IMR-90 (cell line): ENCODE data around the gene EPHX1. TPM values are rescaled to one million over a fixed set of nuclear protein-coding genes. Genes with fewer than 3 reads are reported as not detected.

Source experiments
- ATAC-seq: fragments of 200-7000 bp; cut with Tn5 transposase; 2 replicates; pipeline ENCODE4 v1.9.1; 2020; ENCODE audit warnings: low read depth, mild to moderate bottlenecking, moderate library complexity
- BruUV-seq: library from RNA; stranded (reverse); fragments of 400-500 nt; replicated peaks from 2 replicates; lab custom pipeline; 2021; lab: Mats Ljungman, UMichigan
- CTCF ChIA-PET: fragments of 300-600 bp; formaldehyde crosslinking; extraction: SDS; loops from one replicate; lab custom pipeline; 2021; ENCODE audit warnings: antibody characterized with exemption; lab: Yijun Ruan, JAX
- POLR2A ChIA-PET: fragments of 300-600 bp; sonication (Branson Sonifier 250); formaldehyde crosslinking; loops from one replicate; lab custom pipeline; 2022; ENCODE audit warnings: antibody characterized with exemption; ENCODE audit not compliant: unreplicated experiment; lab: Charles Lee
- DNase-seq: peaks from one replicate; pipeline ENCODE4 v3.0.0; 2013
- H2AFZ ChIP-seq: replicated peaks from 2 replicates; pipeline ENCODE3; 2013; ENCODE audit warnings: low read length, mild to moderate bottlenecking; ENCODE audit not compliant: poor library complexity
- H2AK5ac ChIP-seq: 2 replicates; pipeline ENCODE4 v1.6.1; 2013; ENCODE audit warnings: low read depth, low read length, inconsistent platforms
- H2AK9ac ChIP-seq: replicated peaks from 2 replicates; pipeline ENCODE3; 2013; ENCODE audit warnings: mild to moderate bottlenecking, low read depth, low read length, moderate library complexity; ENCODE audit not compliant: poor library complexity
- H2BK120ac ChIP-seq: 2 replicates; pipeline ENCODE4 v1.6.1; 2013; ENCODE audit warnings: low read depth, low read length, inconsistent platforms
- H2BK15ac ChIP-seq: 3 replicates; pipeline ENCODE4 v1.6.1; 2013; ENCODE audit warnings: low read depth, low read length, inconsistent platforms
- H2BK20ac ChIP-seq: 2 replicates; pipeline ENCODE4 v1.6.1; 2013; ENCODE audit warnings: low read depth, mild to moderate bottlenecking, inconsistent platforms, low read length, moderate library complexity
- H2BK5ac ChIP-seq: 2 replicates; pipeline ENCODE4 v1.6.1; 2013; ENCODE audit warnings: mild to moderate bottlenecking, low read depth, low read length, inconsistent platforms; ENCODE audit not compliant: poor library complexity, severe bottlenecking
- H3K14ac ChIP-seq: replicated peaks from 2 replicates; pipeline ENCODE4 v1.6.1; 2013; ENCODE audit warnings: low read depth, low read length, inconsistent platforms
- H3K18ac ChIP-seq: 2 replicates; pipeline ENCODE4 v1.6.1; 2013; ENCODE audit warnings: low read depth, low read length, control low read depth
- H3K23ac ChIP-seq: 2 replicates; pipeline ENCODE4 v1.6.1; 2013; ENCODE audit warnings: low read depth, low read length, inconsistent platforms
- H3K27ac ChIP-seq: 2 replicates; pipeline ENCODE4 v1.5.1; 2013; ENCODE audit warnings: mild to moderate bottlenecking, control low read depth, low read length; ENCODE audit not compliant: insufficient read depth
- H3K27me3 ChIP-seq: 2 replicates; pipeline ENCODE4 v1.6.1; 2013; ENCODE audit warnings: low read length; ENCODE audit not compliant: control insufficient read depth, insufficient read depth
- H3K36me3 ChIP-seq: 2 replicates; pipeline ENCODE4 v1.6.1; 2013; ENCODE audit warnings: low read length, mixed read lengths; ENCODE audit not compliant: control insufficient read depth, insufficient read depth
- H3K4ac ChIP-seq: 2 replicates; pipeline ENCODE4 v1.6.1; 2013; ENCODE audit warnings: low read depth, low read length, inconsistent platforms
- H3K4me1 ChIP-seq: 2 replicates; pipeline ENCODE4 v1.6.1; 2013; ENCODE audit warnings: low read length, mixed read lengths; ENCODE audit not compliant: control insufficient read depth, insufficient read depth
- H3K4me2 ChIP-seq: 2 replicates; pipeline ENCODE4 v1.6.1; 2013; ENCODE audit warnings: low read depth, mild to moderate bottlenecking, control low read depth, low read length, moderate library complexity
- H3K4me3 ChIP-seq: 2 replicates; pipeline ENCODE4 v1.5.1; 2013; ENCODE audit warnings: low read depth, mild to moderate bottlenecking, control low read depth, low read length, moderate library complexity; ENCODE audit not compliant: insufficient read depth
- H3K56ac ChIP-seq: 2 replicates; pipeline ENCODE4 v1.6.1; 2013; ENCODE audit warnings: low read length, inconsistent platforms; ENCODE audit not compliant: insufficient read depth; ENCODE audit errors: extremely low read depth
- H3K79me1 ChIP-seq, 2 experiments: 2 replicates each; pipeline ENCODE4 v1.6.1; 2013; ENCODE audit warnings: low read length in 2 of 2, inconsistent platforms in 1 of 2, low read depth in 1 of 2
- H3K9ac ChIP-seq: 2 replicates; pipeline ENCODE4 v1.6.1; 2013; ENCODE audit warnings: low read depth, low read length, control low read depth
- H3K9me1 ChIP-seq: 2 replicates; pipeline ENCODE4 v1.6.1; 2013; ENCODE audit warnings: low read length, inconsistent platforms; ENCODE audit not compliant: insufficient read depth
- H3K9me3 ChIP-seq: 2 replicates; pipeline ENCODE4 v1.6.1; 2013; ENCODE audit warnings: low read length; ENCODE audit not compliant: control insufficient read depth, insufficient read depth
- H4K20me1 ChIP-seq: 2 replicates; pipeline ENCODE4 v1.6.1; 2013; ENCODE audit warnings: low read length, inconsistent platforms; ENCODE audit not compliant: insufficient read depth
- H4K5ac ChIP-seq: 2 replicates; pipeline ENCODE4 v1.6.1; 2013; ENCODE audit warnings: mild to moderate bottlenecking, low read depth, low read length, control low read depth
- H4K8ac ChIP-seq, 2 experiments: 2 replicates each; pipeline ENCODE4 v1.6.1; 2013; ENCODE audit warnings: low read depth in 2 of 2, low read length in 2 of 2, control low read depth in 1 of 2, inconsistent platforms in 1 of 2
- H4K91ac ChIP-seq: 2 replicates; pipeline ENCODE4 v1.6.1; 2013; ENCODE audit warnings: low read depth, low read length, inconsistent platforms; ENCODE audit not compliant: insufficient read depth
- BHLHE40 ChIP-seq: fragments of 150-350 bp; IDR thresholded peaks from 2 replicates; pipeline ENCODE4 v1.6.1; 2016; ENCODE audit warnings: mild to moderate bottlenecking, low read depth, low read length
- CEBPB ChIP-seq: IDR thresholded peaks from 2 replicates; pipeline ENCODE4 v1.6.1; 2012; ENCODE audit warnings: low read depth, low read length, improper control_type of control experiment
- CHD1 ChIP-seq: IDR thresholded peaks from 2 replicates; pipeline ENCODE4 v1.6.1; 2012; ENCODE audit warnings: low read depth, low read length, improper control_type of control experiment
- FOS ChIP-seq: fragments of 150-350 bp; IDR thresholded peaks from 2 replicates; pipeline ENCODE4 v1.6.1; 2016; ENCODE audit warnings: low read depth, low read length
- MAFK ChIP-seq: IDR thresholded peaks from 2 replicates; pipeline ENCODE4 v1.6.1; 2012; ENCODE audit warnings: low read depth, low read length, improper control_type of control experiment
- MXI1 ChIP-seq: IDR thresholded peaks from 2 replicates; pipeline ENCODE4 v1.6.1; 2012; ENCODE audit warnings: low read depth, mild to moderate bottlenecking, low read length, moderate library complexity, borderline replicate concordance
- NFE2L2 ChIP-seq: fragments of 150-350 bp; IDR thresholded peaks from 2 replicates; pipeline ENCODE4 v1.6.1; 2016; ENCODE audit warnings: low read depth, mild to moderate bottlenecking, low read length
- POLR2A ChIP-seq: IDR thresholded peaks from 2 replicates; pipeline ENCODE4 v1.6.1; 2012; ENCODE audit warnings: mild to moderate bottlenecking, low read depth, low read length
- RAD21 ChIP-seq: IDR thresholded peaks from 2 replicates; pipeline ENCODE4 v1.6.1; 2012; ENCODE audit warnings: low read length, improper control_type of control experiment
- RCOR1 ChIP-seq: IDR thresholded peaks from 2 replicates; pipeline ENCODE4 v1.6.1; 2012; ENCODE audit warnings: mild to moderate bottlenecking, low read length, improper control_type of control experiment; ENCODE audit not compliant: insufficient replicate concordance
- RFX5 ChIP-seq: IDR thresholded peaks from 2 replicates; pipeline ENCODE4 v1.8.0; 2012; ENCODE audit warnings: low read depth, mild to moderate bottlenecking, low read length, moderate library complexity
- SMC3 ChIP-seq: fragments of 150-350 bp; IDR thresholded peaks from 2 replicates; pipeline ENCODE4 v1.6.1; 2016; ENCODE audit warnings: low read depth, mild to moderate bottlenecking, antibody characterized with exemption, low read length, moderate library complexity
- WGBS, 2 experiments: methylation state at CpG; one replicate each; pipeline versions ENCODE4 v1.1.5 to v1.1.7; 2013; ENCODE audit warnings: missing lambda C conversion rate in 2 of 2; ENCODE audit not compliant: insufficient read length in 1 of 2; ENCODE audit errors: extremely low coverage in 2 of 2; 5-methylcytosine and 5-hydroxymethylcytosine counted together
- dilution Hi-C: fragments of 300-500 bp; cut with HindIII; formaldehyde crosslinking; loops from one replicate; pipeline ENCODE4 v1.14.3; 2018; ENCODE audit warnings: low sequenced_read_pairs; ENCODE audit not compliant: unreplicated experiment
- in situ Hi-C: fragments of 300-500 bp; cut with MboI; formaldehyde crosslinking; loops from 3 replicates; pipeline ENCODE4 v1.14.3; 2019; ENCODE audit warnings: low sequenced_read_pairs, inconsistent platforms, mixed read lengths
- intact Hi-C: fragments of 100-400 bp; cut with micrococcal nuclease; formaldehyde crosslinking; loops from 2 replicates; pipeline ENCODE4 v1.10.0; 2022
- polyA plus RNA-seq, 3 experiments: library from polyadenylated mRNA; depleted of rRNA; stranded (reverse); fragments of >200 nt; gene quantifications; 2 replicates each; pipeline ENCODE4 v1.2.3, GENCODE V29; 2012; ENCODE audit warnings: low replicate concordance in 1 of 3
- total RNA-seq: library from RNA; depleted of rRNA; stranded (reverse); fragments of >200 nt; gene quantifications from 2 replicates; pipeline ENCODE4 v1.2.3, GENCODE V29; 2012
- TF ChIP-seq, protein P1 (sequence below): fragments of 150-350 bp; IDR thresholded peaks from 2 replicates; pipeline ENCODE4 v1.6.1; 2016; ENCODE audit warnings: low read depth, mild to moderate bottlenecking, low read length, moderate library complexity, borderline replicate concordance
- TF ChIP-seq, protein P2 (sequence below): conservative IDR thresholded peaks from 2 replicates; pipeline ENCODE4 v1.5.1; 2012; ENCODE audit warnings: mild to moderate bottlenecking, low read depth, low read length, improper control_type of control experiment
- TF ChIP-seq, protein P3 (sequence below): fragments of 150-350 bp; IDR thresholded peaks from 2 replicates; pipeline ENCODE4 v1.6.1; 2017; ENCODE audit warnings: mild to moderate bottlenecking, antibody characterized with exemption, low read length, low read depth

The EPHX1 gene
- total and polyA plus RNA-seq, 2 of the 4 experiments (the other 2 are of a cell fraction): 20.3 to 46.3 TPM

DNA sequence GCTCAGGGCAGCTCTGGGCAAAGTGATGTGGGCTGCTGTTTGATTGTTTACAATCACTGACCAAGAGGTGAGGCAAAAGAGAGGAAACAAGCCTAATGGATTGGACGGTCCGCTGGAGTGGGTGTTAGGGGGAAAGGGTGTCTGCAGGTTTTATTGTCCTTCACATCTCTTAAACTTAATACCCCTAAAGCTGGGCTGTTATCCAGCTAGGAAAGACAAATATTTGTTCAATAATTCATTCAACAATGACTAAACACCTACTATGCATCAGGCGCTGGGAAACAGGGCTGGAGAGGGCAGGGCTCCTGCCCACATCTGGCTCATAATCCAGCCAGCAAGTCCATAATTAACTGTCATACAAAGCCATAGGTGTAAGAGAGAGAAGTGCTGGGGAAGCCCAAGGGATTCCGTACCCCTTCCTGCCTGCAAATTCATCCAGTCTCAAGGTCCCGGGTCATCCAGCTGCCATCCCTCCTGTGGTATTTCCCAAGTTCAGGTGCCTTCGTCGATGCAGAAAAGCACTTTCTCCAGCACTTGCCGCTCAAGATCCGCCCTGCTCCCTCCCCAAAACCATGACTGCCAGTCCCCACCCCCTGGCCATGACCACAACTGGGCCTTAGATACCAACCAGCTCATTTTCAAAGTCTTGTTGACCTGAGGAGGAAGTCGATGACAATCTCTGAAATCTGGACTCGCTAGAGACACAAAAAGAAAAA, 61.6 kb downstream of the EPHX1 start:
- H3K14ac ChIP-seq: no peak overlapping the region
- H3K4me2 ChIP-seq: no peak overlapping the region
- H3K79me1 ChIP-seq: peaks cover 0 to 28% of the 10 kb centered on the region in 2 experiments; a peak in 3 of 4 replicates
- H2AFZ ChIP-seq: no peak overlapping the region
- H3K4me3 ChIP-seq: no peak overlapping the region
- ATAC-seq: no peak
- H4K8ac ChIP-seq: no peak overlapping the region
- ChIA-PET CTCF (no interaction called here), POLR2A (no interaction called here)
- no peak overlapping the region for H3K56ac ChIP-seq
- no peak overlapping the region for H2AK5ac ChIP-seq
- H2AK9ac ChIP-seq: no peak overlapping the region
- no TSS peak for BruUV-seq
- no peak overlapping the region for H2BK15ac ChIP-seq
- H3K27ac ChIP-seq: no peak overlapping the region
- no peak overlapping the region for H2BK120ac ChIP-seq
- H3K9ac ChIP-seq: no peak overlapping the region
- peaks cover 5% of the 10 kb centered on the region for H4K20me1 ChIP-seq
- peaks cover 15% of the 10 kb centered on the region for H3K9me1 ChIP-seq
- H4K91ac ChIP-seq: no peak overlapping the region
- H3K4me1 ChIP-seq: peaks cover 1% of the 10 kb centered on the region; the same call in 1 of the 2 replicates
- no peak for DNase-seq
- no CpG with 5 or more reads among the region's 11 CpGs for WGBS, 2 experiments
- H3K4ac ChIP-seq: no peak overlapping the region
- no peak overlapping the region for H4K5ac ChIP-seq
- TF ChIP-seq RAD21 (no peak), CHD1 (no peak), SMC3 (no peak), MXI1 (no peak), POLR2A (no peak), RFX5 (no peak), RCOR1 (no peak), CEBPB (no peak), NFE2L2 (no peak), MAFK (no peak), BHLHE40 (no peak), FOS (no peak)
- TF ChIP-seq, protein P1, sequence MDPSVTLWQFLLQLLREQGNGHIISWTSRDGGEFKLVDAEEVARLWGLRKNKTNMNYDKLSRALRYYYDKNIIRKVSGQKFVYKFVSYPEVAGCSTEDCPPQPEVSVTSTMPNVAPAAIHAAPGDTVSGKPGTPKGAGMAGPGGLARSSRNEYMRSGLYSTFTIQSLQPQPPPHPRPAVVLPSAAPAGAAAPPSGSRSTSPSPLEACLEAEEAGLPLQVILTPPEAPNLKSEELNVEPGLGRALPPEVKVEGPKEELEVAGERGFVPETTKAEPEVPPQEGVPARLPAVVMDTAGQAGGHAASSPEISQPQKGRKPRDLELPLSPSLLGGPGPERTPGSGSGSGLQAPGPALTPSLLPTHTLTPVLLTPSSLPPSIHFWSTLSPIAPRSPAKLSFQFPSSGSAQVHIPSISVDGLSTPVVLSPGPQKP: no peak
- TF ChIP-seq, protein P2, sequence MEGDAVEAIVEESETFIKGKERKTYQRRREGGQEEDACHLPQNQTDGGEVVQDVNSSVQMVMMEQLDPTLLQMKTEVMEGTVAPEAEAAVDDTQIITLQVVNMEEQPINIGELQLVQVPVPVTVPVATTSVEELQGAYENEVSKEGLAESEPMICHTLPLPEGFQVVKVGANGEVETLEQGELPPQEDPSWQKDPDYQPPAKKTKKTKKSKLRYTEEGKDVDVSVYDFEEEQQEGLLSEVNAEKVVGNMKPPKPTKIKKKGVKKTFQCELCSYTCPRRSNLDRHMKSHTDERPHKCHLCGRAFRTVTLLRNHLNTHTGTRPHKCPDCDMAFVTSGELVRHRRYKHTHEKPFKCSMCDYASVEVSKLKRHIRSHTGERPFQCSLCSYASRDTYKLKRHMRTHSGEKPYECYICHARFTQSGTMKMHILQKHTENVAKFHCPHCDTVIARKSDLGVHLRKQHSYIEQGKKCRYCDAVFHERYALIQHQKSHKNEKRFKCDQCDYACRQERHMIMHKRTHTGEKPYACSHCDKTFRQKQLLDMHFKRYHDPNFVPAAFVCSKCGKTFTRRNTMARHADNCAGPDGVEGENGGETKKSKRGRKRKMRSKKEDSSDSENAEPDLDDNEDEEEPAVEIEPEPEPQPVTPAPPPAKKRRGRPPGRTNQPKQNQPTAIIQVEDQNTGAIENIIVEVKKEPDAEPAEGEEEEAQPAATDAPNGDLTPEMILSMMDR: no peak
- TF ChIP-seq, protein P3, sequence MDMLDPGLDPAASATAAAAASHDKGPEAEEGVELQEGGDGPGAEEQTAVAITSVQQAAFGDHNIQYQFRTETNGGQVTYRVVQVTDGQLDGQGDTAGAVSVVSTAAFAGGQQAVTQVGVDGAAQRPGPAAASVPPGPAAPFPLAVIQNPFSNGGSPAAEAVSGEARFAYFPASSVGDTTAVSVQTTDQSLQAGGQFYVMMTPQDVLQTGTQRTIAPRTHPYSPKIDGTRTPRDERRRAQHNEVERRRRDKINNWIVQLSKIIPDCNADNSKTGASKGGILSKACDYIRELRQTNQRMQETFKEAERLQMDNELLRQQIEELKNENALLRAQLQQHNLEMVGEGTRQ: no peak
- intact Hi-C loops: no loop called here
- no peak overlapping the region for H3K18ac ChIP-seq
- H3K9me3 ChIP-seq: no peaks in the 10 kb centered on the region
- H3K27me3 ChIP-seq: no peaks in the 10 kb centered on the region
- no peak overlapping the region for H2BK20ac ChIP-seq
- H2BK5ac ChIP-seq: no peak overlapping the region
- H3K36me3 ChIP-seq: peaks cover 48% of the 10 kb centered on the region
- H3K23ac ChIP-seq: no peak overlapping the region
- dilution Hi-C loops: no loop called here
- in situ Hi-C loops: no loop called here
